Naive thymus-derived CD8-positive, alpha-beta T cell (primary cell): ENCODE measurements around the gene FCN2. TPM values are rescaled to one million over a fixed set of nuclear protein-coding genes. Genes with fewer than 3 reads are reported as not detected.
A peak's percentile ranks its signal among the peaks of the same experiment; 100 is the strongest.

Source experiments
- ATAC-seq, 2 donors: fragments of 150-1000 bp; cut with Tn5 transposase in 1 of 2; sonication (Bioruptor Pico), chemical (Tn5 transposase) in 1 of 2; 1 replicate in 1 of 2; 2 replicates in 1 of 2; pipeline ENCODE4 v1.10.0; 2021; ENCODE audit warnings: mild to moderate bottlenecking in 2 of 2, moderate library complexity in 2 of 2
- POLR2A ChIA-PET: fragments of 350-600 bp; sonication (Branson Sonifier 250); formaldehyde crosslinking; loops from one replicate; lab custom pipeline; 2021; ENCODE audit warnings: antibody characterized with exemption; lab: Charles Lee
- DNase-seq, 10 donors: peaks; one replicate each; pipeline versions ENCODE4 v3.0.0 to v3.0.0-alpha.2; 2020 to 2022
- H3K27ac Mint-ChIP-seq, 10 donors: one replicate each; pipeline ENCODE4 v1.8.0; 2020 to 2022; ENCODE audit warnings: mild to moderate bottlenecking in 10 of 10, mixed read lengths in 10 of 10, moderate library complexity in 4 of 10, inconsistent platforms in 1 of 10
- H3K27me3 Mint-ChIP-seq, 5 donors: one replicate each; pipeline ENCODE4 v1.8.0; 2021 to 2022; ENCODE audit warnings: mixed read lengths in 5 of 5
- H3K36me3 Mint-ChIP-seq, 3 donors: one replicate each; pipeline ENCODE4 v1.8.0; 2020 to 2022; ENCODE audit warnings: mixed read lengths in 3 of 3, mild to moderate bottlenecking in 2 of 3, inconsistent platforms in 1 of 3
- H3K4me1 Mint-ChIP-seq, 4 donors: one replicate each; pipeline ENCODE4 v1.8.0; 2021 to 2022; ENCODE audit warnings: mixed read lengths in 4 of 4
- H3K4me3 Mint-ChIP-seq, 10 donors: one replicate each; pipeline ENCODE4 v1.8.0; 2020 to 2022; ENCODE audit warnings: mild to moderate bottlenecking in 10 of 10, mixed read lengths in 10 of 10, moderate library complexity in 6 of 10, inconsistent platforms in 1 of 10
- H3K9me3 Mint-ChIP-seq, 9 donors: one replicate each; pipeline ENCODE4 v1.8.0; 2020 to 2022; ENCODE audit warnings: mixed read lengths in 9 of 9, mild to moderate bottlenecking in 3 of 9, inconsistent platforms in 1 of 9, moderate library complexity in 1 of 9
- polyA plus RNA-seq, 3 donors: library from polyadenylated mRNA; unstranded; fragments of 300-500 nt; fragmentation: Illumina TruSeq; gene quantifications; one replicate each; pipeline ENCODE4 v1.2.3, GENCODE V29; 2021
- total RNA-seq, 8 experiments: library from RNA in 2 of 8; stranded (reverse) in 2 of 8; gene quantifications; one replicate each; pipeline ENCODE4 v1.2.3 and lab custom pipeline; 2021 to 2026

Gene FCN2
- total and polyA plus RNA-seq, 5 experiments from 2014 or later = not detected

DNA sequence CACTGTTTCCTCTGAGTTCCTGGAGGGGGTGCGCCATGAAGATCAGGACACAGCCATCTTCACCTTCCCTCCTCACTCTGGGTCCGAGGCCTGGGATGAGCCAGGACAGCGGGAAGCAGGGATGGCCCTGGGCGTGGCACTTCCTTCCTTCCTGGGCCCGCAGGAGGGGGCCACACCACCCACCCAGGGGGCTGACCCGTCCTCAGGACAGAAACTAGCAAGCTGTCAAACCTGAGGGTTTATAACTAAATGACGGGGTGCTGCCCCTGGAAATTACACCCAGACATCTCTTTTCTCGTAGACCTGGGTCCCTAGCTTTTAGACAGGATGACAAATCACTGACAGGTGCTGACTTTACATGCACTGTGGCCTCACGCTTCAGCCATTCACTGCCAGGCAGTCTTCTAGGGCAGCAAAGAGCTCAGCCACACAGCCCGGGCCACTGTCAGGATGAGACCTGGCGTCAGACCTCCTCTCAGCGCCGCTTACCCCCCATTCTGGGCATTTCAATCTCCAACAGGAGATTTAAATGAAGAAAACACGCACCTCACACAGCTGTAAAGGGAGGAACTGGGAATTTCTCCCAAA is 8.1 kb downstream of the FCN2 start:
- ATAC-seq = no peak
- DNase-seq = peak in 1 of 10 donors; percentile 6
- H3K27me3 Mint-ChIP-seq = peaks cover 7 to 32% (median 15%) of the 10 kb centered on the region in 5 donors
- H3K36me3 Mint-ChIP-seq = no peaks in the 10 kb centered on the region
- no peaks in the 10 kb centered on the region for H3K9me3 Mint-ChIP-seq
- POLR2A ChIA-PET = no interaction called here
- no peak overlapping the region for H3K27ac Mint-ChIP-seq
- H3K4me3 Mint-ChIP-seq = no peak overlapping the region
- H3K4me1 Mint-ChIP-seq = peaks cover 0 to 11% (median 3%) of the 10 kb centered on the region in 4 donors

DNA sequence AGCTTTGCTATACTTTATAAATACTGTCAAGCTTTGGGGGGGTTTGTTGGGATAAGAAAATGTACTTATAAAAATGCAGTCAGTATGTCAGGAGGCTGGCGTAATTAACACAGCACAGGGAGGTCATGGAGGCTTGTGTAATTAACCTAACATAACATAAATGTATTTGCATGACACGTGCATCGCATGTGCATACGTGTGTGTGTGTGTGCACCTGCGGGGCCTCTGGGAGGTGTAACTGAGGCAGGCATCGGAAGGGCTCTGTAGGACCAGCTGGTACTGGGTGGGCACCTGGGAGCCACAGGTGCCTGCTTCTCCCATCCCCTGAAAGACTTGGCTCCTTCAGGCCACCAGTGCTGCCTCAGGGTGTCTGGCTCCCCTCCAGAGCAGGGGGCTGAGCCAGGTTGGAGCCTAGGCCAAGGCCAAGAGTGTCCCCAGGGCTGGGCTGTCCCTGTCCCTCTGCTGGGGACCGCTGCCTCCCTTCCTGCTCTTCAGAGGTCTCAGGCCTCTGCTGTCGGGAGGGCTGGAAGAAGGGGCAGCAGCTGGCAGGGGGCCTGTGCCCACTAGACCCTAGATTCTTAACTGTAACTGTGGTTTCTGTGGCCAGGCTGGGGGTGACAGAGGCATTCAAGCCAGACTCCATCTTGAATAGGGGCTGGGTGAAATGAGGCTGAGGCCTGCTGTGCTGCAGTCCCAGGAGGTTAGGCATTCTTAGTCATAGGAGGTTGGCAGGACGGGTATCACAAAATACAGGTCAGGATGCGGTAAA is 9.0 kb downstream of the FCN2 start:
- DNase-seq (peak in 1 of 10 donors; percentile 8), ATAC-seq (no peak)
- no peaks in the 10 kb centered on the region for H3K9me3 Mint-ChIP-seq
- no peak overlapping the region for H3K4me3 Mint-ChIP-seq
- no peak overlapping the region for H3K27ac Mint-ChIP-seq
- POLR2A ChIA-PET = no interaction called here
- H3K4me1 Mint-ChIP-seq = peaks cover 0 to 11% (median 3%) of the 10 kb centered on the region in 4 donors
- peaks cover 9 to 38% (median 15%) of the 10 kb centered on the region in 5 donors for H3K27me3 Mint-ChIP-seq
- no peaks in the 10 kb centered on the region for H3K36me3 Mint-ChIP-seq

DNA sequence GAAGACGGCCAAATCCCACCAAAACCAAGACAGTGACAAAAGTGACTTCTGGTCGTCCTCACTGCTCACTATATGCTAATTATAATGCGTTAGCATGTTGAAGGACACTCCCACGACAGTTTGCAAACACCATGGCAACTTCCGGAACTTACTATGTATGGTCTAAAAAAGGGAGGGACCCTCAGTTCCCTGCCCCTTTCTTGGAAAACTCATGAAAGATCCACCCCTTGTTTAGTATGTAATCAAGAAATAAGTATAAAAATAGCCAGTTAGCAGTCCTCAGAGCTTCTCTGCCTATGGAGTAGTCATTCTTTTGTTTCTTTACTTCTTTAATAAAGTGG is 9.5 kb downstream of the FCN2 start:
- Mint-ChIP-seq H3K36me3 (peaks cover 0 to 2% (median 0%) of the 10 kb centered on the region in 3 donors), H3K4me1 (peaks cover 0 to 11% (median 3%) of the 10 kb centered on the region in 4 donors), H3K27ac (no peak overlapping the region), H3K4me3 (no peak overlapping the region), H3K9me3 (no peaks in the 10 kb centered on the region), H3K27me3 (peaks cover 10 to 38% (median 19%) of the 10 kb centered on the region in 5 donors)
- no peak for DNase-seq
- POLR2A ChIA-PET = no interaction called here
- no peak for ATAC-seq

DNA sequence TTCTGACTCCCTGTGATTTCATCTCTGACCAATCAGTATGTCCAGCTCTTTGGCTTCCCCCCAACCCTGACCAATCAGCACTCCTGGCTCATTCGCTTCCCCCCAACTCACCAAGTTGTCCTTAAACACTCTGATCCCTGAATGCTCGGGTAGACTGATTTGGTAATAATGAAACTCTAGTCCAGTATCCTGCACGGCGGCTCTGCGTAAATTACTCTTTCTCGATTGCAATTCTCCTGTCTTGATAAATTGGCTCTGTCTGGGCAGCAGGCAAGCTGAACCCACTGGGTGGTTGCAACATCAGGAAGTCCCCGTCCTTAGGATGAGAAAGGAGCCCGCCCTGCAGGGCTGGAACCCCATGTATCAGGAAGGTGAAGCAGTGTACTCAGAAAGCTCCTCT is 10.4 kb downstream of the FCN2 start:
- Mint-ChIP-seq H3K9me3 (peaks cover 0 to 2% (median 0%) of the 10 kb centered on the region in 9 donors), H3K27ac (no peak overlapping the region), H3K27me3 (peaks cover 12 to 35% (median 20%) of the 10 kb centered on the region in 5 donors), H3K36me3 (peaks cover 0 to 6% (median 0%) of the 10 kb centered on the region in 3 donors), H3K4me1 (peaks cover 0 to 11% (median 3%) of the 10 kb centered on the region in 4 donors), H3K4me3 (no peak overlapping the region)
- POLR2A ChIA-PET = no interaction called here
- ATAC-seq = no peak
- DNase-seq = peak in 1 of 10 donors; percentile 11

GRCh38 chr9:134891713-134892112 is 11.1 kb downstream of the FCN2 start:
- Mint-ChIP-seq H3K27me3 (peaks cover 10 to 31% (median 17%) of the 10 kb centered on the region in 5 donors), H3K36me3 (peaks cover 0 to 6% (median 0%) of the 10 kb centered on the region in 3 donors), H3K27ac (no peak overlapping the region), H3K9me3 (peaks cover 0 to 2% (median 0%) of the 10 kb centered on the region in 9 donors), H3K4me1 (peaks cover 0 to 11% (median 3%) of the 10 kb centered on the region in 4 donors), H3K4me3 (no peak overlapping the region)
- ATAC-seq (no peak), DNase-seq (peak in 1 of 10 donors; percentile 16)
- POLR2A ChIA-PET = no interaction called here

DNA sequence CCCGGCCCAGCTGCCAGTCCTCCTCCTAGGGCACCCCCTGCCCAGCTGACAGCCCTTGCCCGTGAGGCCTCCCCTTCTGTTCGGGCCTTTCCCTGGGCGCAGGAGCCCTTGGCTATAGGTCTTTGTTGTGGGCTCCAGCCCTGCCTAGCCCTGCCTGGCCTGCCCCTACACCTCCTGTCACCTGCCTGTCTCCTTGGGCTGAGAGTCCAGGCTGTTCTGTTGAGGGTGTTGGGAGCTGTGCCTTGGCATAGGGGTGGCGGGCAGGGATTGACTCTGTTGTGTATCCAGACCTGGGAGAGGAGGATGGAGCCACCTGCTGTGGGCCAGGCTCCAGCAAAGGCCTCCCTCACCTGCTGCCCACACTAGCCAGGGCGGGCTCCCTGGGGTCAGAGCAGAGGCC is 11.6 kb downstream of the FCN2 start:
- peak in 1 of 10 donors; percentile 10 for DNase-seq
- Mint-ChIP-seq H3K27ac (no peak overlapping the region), H3K27me3 (peaks cover 10 to 31% (median 18%) of the 10 kb centered on the region in 5 donors), H3K4me3 (no peak overlapping the region), H3K4me1 (peaks cover 0 to 11% (median 2%) of the 10 kb centered on the region in 4 donors), H3K36me3 (peaks cover 0 to 6% (median 0%) of the 10 kb centered on the region in 3 donors), H3K9me3 (peaks cover 0 to 2% (median 0%) of the 10 kb centered on the region in 9 donors)
- ATAC-seq = no peak
- POLR2A ChIA-PET = no interaction called here

- H3K27me3 Mint-ChIP-seq = peaks cover 11 to 31% (median 16%) of the 10 kb centered on the region in 5 donors
- POLR2A ChIA-PET = no interaction called here
These were observed 12.3 kb downstream of the FCN2 start for GRCh38 chr9:134892820-134893420.

GRCh38 chr9:134894136-134894860 is 13.7 kb downstream of the FCN2 start:
- POLR2A ChIA-PET = no interaction called here
- Mint-ChIP-seq H3K4me1 (peaks cover 0 to 8% (median 0%) of the 10 kb centered on the region in 4 donors), H3K36me3 (peaks cover 0 to 14% (median 2%) of the 10 kb centered on the region in 3 donors), H3K4me3 (no peak overlapping the region), H3K27ac (no peak overlapping the region), H3K27me3 (peaks cover 13 to 31% (median 17%) of the 10 kb centered on the region in 5 donors), H3K9me3 (peaks cover 0 to 13% (median 7%) of the 10 kb centered on the region in 9 donors)
- no peak for ATAC-seq
- peak in 1 of 10 donors; percentile 13 for DNase-seq

More at GRCh38 chr9:134892820-134893420, 12.3 kb downstream of the FCN2 start:
- Mint-ChIP-seq H3K36me3 (peaks cover 0 to 6% (median 0%) of the 10 kb centered on the region in 3 donors), H3K27ac (no peak overlapping the region), H3K9me3 (peaks cover 0 to 4% (median 0%) of the 10 kb centered on the region in 9 donors), H3K4me1 (peaks cover 0 to 8% (median under 1%) of the 10 kb centered on the region in 4 donors), H3K4me3 (peak overlapping the region in 1 of 10 donors; percentile 10)
- DNase-seq (peak in 1 of 10 donors; percentile 7), ATAC-seq (no peak)

- Mint-ChIP-seq H3K27ac (no peak overlapping the region), H3K4me1 (peaks cover 0 to 8% (median 0%) of the 10 kb centered on the region in 4 donors), H3K36me3 (peaks cover 0 to 18% (median 2%) of the 10 kb centered on the region in 3 donors), H3K4me3 (no peak overlapping the region), H3K27me3 (peaks cover 15 to 31% (median 17%) of the 10 kb centered on the region in 5 donors), H3K9me3 (peaks cover 0 to 20% (median 12%) of the 10 kb centered on the region in 9 donors)
- no peak for ATAC-seq
- DNase-seq = peak in 1 of 10 donors; percentile 5
- POLR2A ChIA-PET = no interaction called here
These were observed 14.5 kb downstream of the FCN2 start for GRCh38 chr9:134895097-134895496.

DNA sequence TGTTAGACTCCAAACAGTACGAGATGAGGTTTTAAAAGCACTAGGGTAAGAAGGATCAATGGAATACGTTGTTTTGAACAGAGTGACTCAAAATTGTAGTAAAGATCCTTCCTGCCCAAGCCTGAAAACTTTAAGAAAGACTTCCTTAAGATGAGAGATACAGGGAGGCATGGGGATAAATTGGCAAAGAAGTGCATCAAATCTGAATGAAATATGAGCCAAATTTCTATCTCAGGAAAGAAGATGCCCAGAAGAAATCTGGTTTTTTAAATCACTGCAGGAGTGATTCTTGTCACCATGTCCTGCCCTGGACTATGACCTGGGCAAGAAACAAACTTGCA is 14.9 kb downstream of the FCN2 start:
- H3K9me3 Mint-ChIP-seq = peaks cover 0 to 25% (median 13%) of the 10 kb centered on the region in 9 donors
- ATAC-seq (no peak), DNase-seq (no peak)
- peaks cover 0 to 22% (median 2%) of the 10 kb centered on the region in 3 donors for H3K36me3 Mint-ChIP-seq
- peaks cover 15 to 31% (median 17%) of the 10 kb centered on the region in 5 donors for H3K27me3 Mint-ChIP-seq
- no peak overlapping the region for H3K27ac Mint-ChIP-seq
- no peak overlapping the region for H3K4me3 Mint-ChIP-seq
- peaks cover 0 to 8% (median 0%) of the 10 kb centered on the region in 4 donors for H3K4me1 Mint-ChIP-seq
- POLR2A ChIA-PET = no interaction called here

GRCh38 chr9:134895908-134896833 is 15.6 kb downstream of the FCN2 start:
- Mint-ChIP-seq H3K27ac (no peak overlapping the region), H3K9me3 (peaks cover 0 to 25% (median 13%) of the 10 kb centered on the region in 9 donors), H3K36me3 (peaks cover 0 to 22% (median 2%) of the 10 kb centered on the region in 3 donors), H3K27me3 (peaks cover 13 to 29% (median 17%) of the 10 kb centered on the region in 5 donors), H3K4me3 (no peak overlapping the region), H3K4me1 (peaks cover 0 to 4% (median 0%) of the 10 kb centered on the region in 4 donors)
- ATAC-seq (no peak), DNase-seq (no peak)
- POLR2A ChIA-PET = no interaction called here
